Spinal cord (tissue), 10 donors: ENCODE results near the gene APLP1. TPM values are rescaled to one million over a fixed set of nuclear protein-coding genes. Genes with fewer than 3 reads are reported as not detected.
A peak's percentile ranks its signal among the peaks of the same experiment; 100 is the strongest.
"Not testable (repeated sequence)": the region's sequence is repeated elsewhere in the genome, so short reads cannot be mapped to it uniquely, and the experiment has no call there.

Experiments
- DNase-seq, 6 donors: peaks; one replicate each; pipeline versions ENCODE4 v3.0.0 to v3.0.0-alpha.2; 2013 to 2015; ENCODE audit warnings: low spot score in 6 of 6, low read depth in 4 of 6
- H3K27ac ChIP-seq: one replicate; pipeline ENCODE4 v1.5.1; 2013; ENCODE audit warnings: low read depth, low read length, control low read depth
- H3K27me3 ChIP-seq: one replicate; pipeline ENCODE4 v1.6.1; 2013; ENCODE audit warnings: low read length; ENCODE audit not compliant: control insufficient read depth, insufficient read depth
- H3K36me3 ChIP-seq: one replicate; pipeline ENCODE4 v1.6.1; 2013; ENCODE audit warnings: low read length; ENCODE audit not compliant: control insufficient read depth, insufficient read depth
- H3K4me1 ChIP-seq: one replicate; pipeline ENCODE4 v1.6.1; 2013; ENCODE audit warnings: low read length; ENCODE audit not compliant: control insufficient read depth, insufficient read depth
- H3K4me3 ChIP-seq: one replicate; pipeline ENCODE4 v1.5.1; 2013; ENCODE audit warnings: low read depth, low read length, control low read depth
- H3K9me3 ChIP-seq: one replicate; pipeline ENCODE4 v1.6.1; 2013; ENCODE audit warnings: low read length; ENCODE audit not compliant: control insufficient read depth, insufficient read depth
- whole genome bisulfite sequencing: methylation state at CpG from one replicate; pipeline ENCODE4 v1.1.5; 2013; ENCODE audit warnings: missing lambda C conversion rate; ENCODE audit not compliant: insufficient coverage; 5-methylcytosine and 5-hydroxymethylcytosine counted together
- polyA plus RNA-seq, 2 donors: library from polyadenylated mRNA; unstranded; fragments of 120-200 nt; gene quantifications; one replicate each; pipeline ENCODE4 v1.2.1, GENCODE V29; 2013; ENCODE audit not compliant: insufficient read length in 2 of 2
- total RNA-seq, 2 donors: library from RNA; depleted of rRNA in 1 of 2; stranded (reverse); fragments of 120-200 nt in 1 of 2; fragments of >200 nt in 1 of 2; gene quantifications; one replicate each; pipeline versions ENCODE4 v1.2.3 to v1.2.4, GENCODE V29; 2013 to 2014
- donor health status: healthy.

Gene APLP1
- total and polyA plus RNA-seq, 4 donors: 205 to 1,097 (median 629) TPM

DNA sequence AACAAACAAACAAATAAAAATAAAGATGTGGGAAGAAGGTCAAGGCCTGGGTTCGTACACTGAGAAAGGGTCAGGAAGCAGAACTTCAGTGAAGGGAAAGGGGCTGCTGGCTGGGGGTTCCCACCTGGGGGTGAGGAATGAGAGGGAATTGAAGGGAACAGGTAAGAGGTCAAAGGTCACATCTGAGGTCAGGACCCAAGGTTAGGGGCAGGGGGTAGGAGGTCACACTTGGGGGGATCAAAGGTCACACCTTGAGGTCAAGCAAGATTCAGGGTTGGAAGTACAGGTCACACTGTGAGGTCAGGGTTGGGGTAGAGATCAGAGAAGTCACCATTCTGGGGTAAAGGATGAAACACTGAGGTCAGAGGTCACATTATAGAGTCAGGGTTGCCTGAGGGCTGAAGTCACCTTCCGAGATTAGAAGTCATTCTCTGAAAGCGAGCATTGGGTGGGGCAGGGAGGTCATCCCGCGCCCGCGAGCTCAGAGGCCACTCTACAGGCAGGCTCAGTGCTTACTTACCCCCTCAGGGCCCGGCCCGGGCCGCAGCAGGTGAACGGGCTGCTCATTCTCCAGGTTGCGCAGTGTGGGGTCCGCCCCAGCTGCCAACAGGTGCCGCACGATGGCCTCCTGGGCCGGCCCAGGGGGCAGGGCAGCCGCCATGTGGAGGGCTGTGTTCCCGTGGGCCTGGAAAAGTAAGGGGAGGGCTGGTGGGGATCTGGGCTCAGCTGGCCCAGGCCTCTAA lies 21.2 kb downstream of the APLP1 start:
- Histone ChIP-seq H3K27me3 (no peaks in the 10 kb centered on the region), H3K9me3 (no peaks in the 10 kb centered on the region), H3K36me3 (peaks cover 51% of the 10 kb centered on the region), H3K4me1 (peaks cover 4% of the 10 kb centered on the region), H3K27ac (no peak overlapping the region), H3K4me3 (no peak overlapping the region)
- 90% methylated on average over 14 of the region's 18 CpGs for WGBS
- DNase-seq: no peak

DNA sequence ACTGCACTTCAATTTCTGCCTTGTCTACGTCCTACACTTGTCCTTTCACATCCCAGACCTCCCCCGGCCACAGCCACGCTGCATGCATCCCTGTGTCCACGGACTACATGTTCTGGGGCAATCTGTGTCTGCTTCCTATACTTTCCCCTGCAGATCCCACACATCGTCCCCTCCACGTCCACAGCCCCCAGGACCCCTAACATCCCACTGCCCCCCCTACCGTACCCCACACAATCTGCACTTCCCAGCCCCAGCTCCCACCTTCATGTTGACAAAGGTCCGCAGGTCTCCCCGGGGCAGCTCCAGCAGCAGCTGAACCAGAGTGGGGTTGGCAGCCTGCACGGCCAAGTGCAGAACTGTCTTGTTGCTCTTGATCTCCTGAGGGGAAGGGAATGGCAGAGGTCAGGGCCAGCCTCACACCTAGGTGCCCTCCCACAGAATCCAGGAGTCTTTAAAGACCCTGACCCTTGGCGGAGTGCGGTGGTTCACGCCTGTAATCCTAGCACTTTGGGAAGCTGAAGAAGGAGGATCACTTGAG lies 21.8 kb downstream of the APLP1 start:
- 83% methylated on average over 9 of the region's 13 CpGs for WGBS
- Histone ChIP-seq H3K4me1 (peaks cover 4% of the 10 kb centered on the region), H3K4me3 (no peak overlapping the region), H3K27me3 (no peaks in the 10 kb centered on the region), H3K27ac (no peak overlapping the region), H3K36me3 (peaks cover 53% of the 10 kb centered on the region), H3K9me3 (no peaks in the 10 kb centered on the region)
- DNase-seq: no peak

DNA sequence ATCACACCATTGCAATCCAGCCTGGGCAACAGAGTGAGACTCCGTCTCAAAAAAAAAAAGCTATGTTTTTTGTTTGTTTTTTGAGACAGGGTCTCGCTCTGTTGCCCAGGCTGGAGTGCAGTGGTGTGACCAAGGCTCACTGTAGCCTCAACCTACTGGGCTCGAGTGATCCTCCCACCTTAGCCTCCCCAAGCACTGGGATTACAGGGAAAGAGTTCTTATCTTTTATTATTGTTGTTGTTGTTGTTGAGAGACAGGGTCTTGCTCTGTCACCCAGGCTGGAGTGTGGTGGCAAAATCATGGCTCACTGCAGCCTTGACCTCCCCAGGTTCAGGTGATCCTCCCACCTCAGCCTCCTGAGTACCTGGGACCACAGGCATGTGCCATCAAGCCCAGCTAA lies 23.4 kb downstream of the APLP1 start:
- H3K4me1 ChIP-seq: not testable (repeated sequence)
- peaks cover 65% of the 10 kb centered on the region for H3K36me3 ChIP-seq
- WGBS: no CpG with 5 or more reads among the region's 3 CpGs

DNA sequence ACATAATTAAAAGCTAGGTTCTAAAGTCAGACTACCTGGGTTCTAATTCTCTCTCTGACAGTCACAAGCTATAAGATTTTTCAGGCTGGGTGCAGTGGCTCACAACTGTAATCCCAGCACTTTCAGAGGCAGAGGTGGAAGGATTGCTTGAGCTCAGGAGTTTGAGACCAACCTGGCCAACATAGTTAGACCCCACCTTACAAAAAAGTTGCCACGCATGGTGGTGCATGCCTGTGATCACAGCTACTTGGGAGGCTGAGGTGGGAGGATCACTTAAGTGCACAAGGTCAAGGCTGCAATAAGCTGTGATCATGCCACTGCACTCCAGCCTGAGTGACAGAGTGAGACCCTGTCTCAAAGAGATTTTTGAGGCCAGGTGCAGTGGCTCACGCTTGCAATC lies 26.0 kb downstream of the APLP1 start:
- WGBS: 100% methylated on average over 2 of the region's 2 CpGs
- Histone ChIP-seq H3K27ac (no peak overlapping the region), H3K9me3 (no peaks in the 10 kb centered on the region), H3K4me3 (no peak overlapping the region), H3K27me3 (no peaks in the 10 kb centered on the region), H3K36me3 (peaks cover 53% of the 10 kb centered on the region), H3K4me1 (peaks cover 22% of the 10 kb centered on the region)
- DNase-seq: no peak

More for the DNA sequence above, 23.4 kb downstream of the APLP1 start:
- H3K27ac ChIP-seq, DNase-seq, H3K27me3 ChIP-seq, H3K9me3 ChIP-seq, H3K4me3 ChIP-seq: not testable (repeated sequence)

DNA sequence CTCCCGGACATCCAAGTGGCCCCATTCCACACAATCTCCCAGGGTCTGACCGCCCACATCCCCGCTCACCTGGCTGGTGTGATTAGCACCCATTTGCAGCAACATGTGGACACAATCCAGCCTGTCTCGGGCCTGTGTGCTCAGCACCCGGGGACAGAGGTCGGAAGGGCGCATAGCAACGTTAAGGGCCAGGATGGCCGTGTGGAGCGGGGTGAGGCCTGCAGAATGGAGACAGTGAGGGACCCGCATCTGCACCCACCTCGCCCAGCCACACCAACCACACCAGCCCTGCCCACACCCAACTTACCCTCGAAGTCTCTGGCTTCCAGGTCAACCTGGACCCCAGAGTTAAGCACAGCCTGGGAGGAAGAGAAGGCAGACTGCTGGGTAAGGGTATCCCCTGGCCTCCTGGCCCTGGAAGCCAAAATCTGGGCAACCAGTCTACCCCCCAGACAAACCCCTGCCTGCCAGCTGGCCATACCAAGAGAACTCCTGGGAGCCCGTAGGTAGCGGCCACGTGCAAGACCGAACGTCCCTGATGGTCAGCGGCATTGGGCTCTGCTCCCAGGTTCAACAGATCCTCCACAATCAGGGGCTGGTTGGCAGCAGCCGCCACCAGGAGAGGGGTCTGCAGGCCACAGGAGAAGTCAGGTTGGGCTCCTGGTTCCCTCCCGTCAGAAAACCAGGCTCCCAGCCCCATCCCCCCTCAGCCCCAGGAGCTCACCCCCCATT lies 27.7 kb downstream of the APLP1 start:
- Histone ChIP-seq H3K4me3 (no peak overlapping the region), H3K27ac (no peak overlapping the region), H3K4me1 (peaks cover 27% of the 10 kb centered on the region), H3K9me3 (no peaks in the 10 kb centered on the region), H3K27me3 (no peaks in the 10 kb centered on the region), H3K36me3 (peaks cover 40% of the 10 kb centered on the region)
- 89% methylated on average over 20 of the region's 21 CpGs for WGBS
- DNase-seq: no peak

DNA sequence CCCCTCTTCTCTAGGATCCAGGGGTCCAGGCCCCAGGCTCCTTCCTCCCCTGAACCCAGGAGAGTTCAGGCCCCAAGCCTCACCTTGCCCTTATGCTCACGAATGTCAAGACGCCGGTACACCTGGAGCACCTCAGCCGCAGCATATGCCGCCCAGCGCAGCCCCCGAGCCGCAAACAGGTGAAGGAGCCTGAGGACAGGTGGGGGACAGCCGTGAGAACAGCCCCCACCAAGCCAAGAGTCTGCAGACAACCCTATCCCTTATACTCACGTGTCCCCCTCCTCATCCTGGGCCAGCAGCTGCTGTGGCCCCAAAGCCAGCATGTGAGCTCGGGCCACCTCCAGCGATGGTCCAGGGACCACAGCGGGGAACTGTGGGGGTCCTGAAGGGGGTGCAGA lies 28.3 kb downstream of the APLP1 start:
- Histone ChIP-seq H3K4me3 (no peak overlapping the region), H3K27me3 (no peaks in the 10 kb centered on the region), H3K9me3 (no peaks in the 10 kb centered on the region), H3K4me1 (peaks cover 27% of the 10 kb centered on the region), H3K27ac (no peak overlapping the region), H3K36me3 (peaks cover 40% of the 10 kb centered on the region)
- no peak for DNase-seq
- 97% methylated on average over 9 of the region's 13 CpGs for WGBS

DNA sequence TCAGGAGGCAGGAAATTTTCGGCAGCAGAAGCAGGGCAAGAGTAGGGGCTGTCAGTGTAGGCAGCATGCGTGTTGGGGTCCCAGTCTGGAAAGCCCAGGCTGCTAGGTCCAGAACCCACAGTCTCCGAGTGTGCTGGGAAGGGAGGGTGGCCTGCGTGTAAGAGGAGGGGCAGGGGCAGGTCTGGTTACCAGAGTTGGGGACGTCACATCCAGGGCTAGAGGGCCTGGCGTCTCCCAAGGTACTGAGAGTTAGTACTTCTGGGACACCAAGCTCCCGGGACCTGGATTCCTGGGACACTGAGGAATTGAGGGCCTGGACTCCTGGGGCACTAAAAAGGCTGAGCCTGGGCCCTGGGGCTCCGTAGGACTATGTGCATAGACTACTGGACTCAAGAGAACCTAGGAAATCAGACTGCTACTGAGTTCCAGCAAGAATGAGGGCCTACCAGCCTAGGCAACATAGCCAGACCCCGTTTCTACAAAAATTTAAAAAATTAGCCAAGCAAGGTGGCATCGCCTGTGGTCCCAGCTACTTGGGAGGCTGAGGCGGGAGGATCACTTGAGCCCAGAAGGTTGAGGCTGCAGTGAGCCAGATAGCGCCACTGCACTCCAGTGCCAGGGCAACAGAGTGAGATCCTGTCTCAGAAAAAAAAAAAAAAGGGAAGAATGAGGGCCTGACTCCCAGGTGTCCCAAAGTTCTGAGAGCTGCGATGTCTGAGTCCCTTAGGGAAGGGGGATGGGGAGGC lies 29.5 kb downstream of the APLP1 start:
- Histone ChIP-seq H3K27ac (no peak overlapping the region), H3K4me1 (peaks cover 32% of the 10 kb centered on the region), H3K4me3 (peak overlapping the region; percentile 71), H3K27me3 (peaks cover 2% of the 10 kb centered on the region), H3K36me3 (peaks cover 37% of the 10 kb centered on the region), H3K9me3 (no peaks in the 10 kb centered on the region)
- no peak for DNase-seq
- 96% methylated on average over 12 of the region's 13 CpGs for WGBS

DNA sequence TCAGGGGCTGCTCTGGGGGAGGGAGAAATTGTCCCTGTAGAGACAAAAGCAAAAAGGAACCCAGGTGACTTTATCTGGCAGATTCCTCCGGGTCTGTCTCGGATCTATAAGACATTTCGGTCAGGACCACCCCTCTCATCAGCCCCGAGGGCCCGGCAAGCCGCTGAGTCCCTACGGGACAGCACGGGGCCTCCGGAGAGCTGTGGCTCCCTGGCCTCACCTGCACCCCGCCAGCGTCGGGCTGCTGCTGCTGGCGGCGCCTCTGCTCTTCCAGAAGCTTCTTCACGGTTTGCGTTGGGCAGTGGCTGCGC lies 30.1 kb downstream of the APLP1 start:
- 17% methylated on average over 17 of the region's 17 CpGs for WGBS
- Histone ChIP-seq H3K36me3 (peaks cover 34% of the 10 kb centered on the region), H3K9me3 (no peaks in the 10 kb centered on the region), H3K4me1 (peaks cover 37% of the 10 kb centered on the region), H3K4me3 (peak overlapping the region; percentile 71), H3K27me3 (peaks cover 2% of the 10 kb centered on the region), H3K27ac (no peak overlapping the region)
- DNase-seq: no peak

DNA sequence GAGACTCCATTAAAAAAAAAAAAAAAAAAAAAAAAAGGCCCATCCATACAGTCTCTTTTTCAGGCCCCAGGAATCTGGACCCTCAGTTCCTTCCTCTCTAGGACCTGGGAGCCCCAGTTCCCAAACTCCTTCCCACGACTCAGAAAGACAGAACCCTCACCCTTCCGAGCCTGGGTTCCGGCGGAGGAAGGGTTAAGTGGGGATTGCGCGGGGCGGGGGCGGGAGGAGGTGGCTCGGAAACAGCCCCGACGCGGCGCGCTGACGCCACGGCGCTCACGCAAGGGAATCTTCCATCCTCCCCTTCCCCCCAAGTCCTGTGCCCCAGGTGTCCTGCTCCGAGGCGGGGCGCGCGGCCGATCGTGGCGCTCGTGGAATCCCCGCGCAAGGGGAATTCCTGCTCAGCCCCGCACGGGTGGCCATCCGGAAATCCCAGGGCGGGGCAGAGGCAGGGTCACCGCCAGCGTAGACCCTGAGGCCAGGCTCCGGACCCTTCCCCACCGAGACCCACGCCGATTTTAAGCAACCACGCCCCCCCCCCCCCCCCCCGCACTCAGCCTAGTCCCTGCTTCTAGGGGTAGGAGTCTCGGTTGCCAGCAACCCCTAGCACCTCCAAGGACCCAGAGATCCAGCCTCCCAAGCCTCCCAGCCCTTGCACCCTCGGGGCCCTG lies 31.3 kb downstream of the APLP1 start:
- Histone ChIP-seq H3K4me1 (peaks cover 43% of the 10 kb centered on the region), H3K4me3 (peak overlapping the region; percentile 71), H3K36me3 (peaks cover 26% of the 10 kb centered on the region), H3K27ac (peak overlapping the region; percentile 88), H3K27me3 (peaks cover 4% of the 10 kb centered on the region), H3K9me3 (no peaks in the 10 kb centered on the region)
- 0% methylated on average over 25 of the region's 43 CpGs for WGBS
- DNase-seq: peak; percentile 68 to 96 (median 82)
